ENCODE data around the gene BSDC1. TPM values are rescaled to one million over a fixed set of nuclear protein-coding genes. Genes with fewer than 3 reads are reported as not detected.

The BSDC1 gene
- total RNA-seq, 1 experiment from 2014 or later, result 74.0 TPM

GRCh38 chr1:32392325-32392724, 1.9 kb downstream of the BSDC1 start:
- H4K20me1 ChIP-seq (ENCODE audit: insufficient read depth), result peaks cover 6% of the 10 kb centered on the region
- no TSS peak for BruUV-seq (replicated peaks)
- no peak overlapping the region for H3K4me3 ChIP-seq
- H2AFZ ChIP-seq, result no peak overlapping the region
- no peaks in the 10 kb centered on the region for H3K9me3 ChIP-seq (ENCODE audit: insufficient read depth, low read depth)
- H3K4me2 ChIP-seq, result no peak overlapping the region; the same call in 1 of the 2 replicates
- H3K27ac ChIP-seq, result no peak overlapping the region
- no peaks in the 10 kb centered on the region for H3K9me2 ChIP-seq (ENCODE audit: insufficient read depth)
- ChIA-PET POLR2A (ENCODE audit: unreplicated experiment) (no interaction called here), CTCF (interaction anchor here (0.6 kb wide), 1 partner anchor 127 kb away, joined by 3 read pairs; no protein-coding TSS in a partner anchor)
- TF ChIP-seq EZH2 (IDR thresholded peaks at IDR 0.05; ENCODE audit: low read depth) (no peak), CTCF (conservative IDR thresholded peaks at IDR 0.05) (no peak)
- peaks cover 10% of the 10 kb centered on the region; the same call in 1 of the 2 replicates for H3F3A ChIP-seq (ENCODE audit: insufficient read depth, low read depth)
- H3K36me3 ChIP-seq (ENCODE audit: low read depth), result peaks cover 11% of the 10 kb centered on the region; the same call in 1 of the 2 replicates
- H3K4me1 ChIP-seq (replicated peaks; ENCODE audit: insufficient read depth), result peaks cover 22% of the 10 kb centered on the region
- intact Hi-C loops (cut with micrococcal nuclease; ENCODE audit: unreplicated experiment), result loop anchor here (10.0 kb wide), 1 partner anchor 168 kb away; the partner anchor contains the start of genes EIF3I and TMEM234
- H3K27me3 ChIP-seq (ENCODE audit: insufficient read depth, low read depth), result no peaks in the 10 kb centered on the region
- DNase-seq, result no peak
- H3K79me2 ChIP-seq (ENCODE audit: low read depth), result peaks cover 38% of the 10 kb centered on the region

- POLR2A ChIA-PET (ENCODE audit: unreplicated experiment), result no interaction called here
- H3K27ac ChIP-seq, result no peak overlapping the region
- intact Hi-C loops (cut with micrococcal nuclease; ENCODE audit: unreplicated experiment), result loop anchor here (10.0 kb wide), 1 partner anchor 166 kb away; the partner anchor contains the start of genes EIF3I and TMEM234
These were observed 3.1 kb downstream of the BSDC1 start for GRCh38 chr1:32390904-32391870.

More at GRCh38 chr1:32390904-32391870, 3.1 kb downstream of the BSDC1 start:
- Histone ChIP-seq H3K4me1 (replicated peaks; ENCODE audit: insufficient read depth) (peaks cover 22% of the 10 kb centered on the region), H3K27me3 (ENCODE audit: insufficient read depth, low read depth) (no peaks in the 10 kb centered on the region), H3K4me2 (no peak overlapping the region), H3K79me2 (ENCODE audit: low read depth) (peaks cover 38% of the 10 kb centered on the region), H2AFZ (no peak overlapping the region), H3K36me3 (ENCODE audit: low read depth) (peaks cover 20% of the 10 kb centered on the region), H3F3A (ENCODE audit: insufficient read depth, low read depth) (peaks cover 10% of the 10 kb centered on the region; the same call in 1 of the 2 replicates), H3K4me3 (no peak overlapping the region), H3K9me3 (ENCODE audit: insufficient read depth, low read depth) (no peaks in the 10 kb centered on the region), H3K9me2 (ENCODE audit: insufficient read depth) (no peaks in the 10 kb centered on the region), H4K20me1 (ENCODE audit: insufficient read depth) (peaks cover 6% of the 10 kb centered on the region)
- no peak for DNase-seq
- TF ChIP-seq CTCF (conservative IDR thresholded peaks at IDR 0.05), result no peak
- no peak for TF ChIP-seq EZH2 (IDR thresholded peaks at IDR 0.05; ENCODE audit: low read depth)
- no TSS peak for BruUV-seq (replicated peaks)
- CTCF ChIA-PET, result interaction anchor here (0.6 to 0.7 kb wide), 2 partner anchors 23 to 128 kb away, joined by 3 read pairs; no protein-coding TSS in a partner anchor

Data from PC-9 (cell line).